Bronchial epithelial cell (primary cell): Measurements from ENCODE around the gene RNF145. TPM values are rescaled to one million over a fixed set of nuclear protein-coding genes. Genes with fewer than 3 reads are reported as not detected.
A peak's percentile ranks its signal among the peaks of the same experiment; 100 is the strongest.

Experiments used
- DNase-seq: peaks from one replicate; pipeline ENCODE4 v3.0.0-alpha.2; 2010; ENCODE audit warnings: low read depth
- FAIRE-seq: peaks from 2 replicates; lab custom pipeline; 2011; peaks lifted over from hg19 to GRCh38; lab: Jason Lieb, UNC
- H3K27me3 ChIP-seq: 2 replicates; pipeline ENCODE4 v1.5.1; 2011; ENCODE audit warnings: low read length; ENCODE audit not compliant: control insufficient read depth, insufficient read depth
- H3K36me3 ChIP-seq: 2 replicates; pipeline ENCODE4 v1.5.1; 2011; ENCODE audit warnings: low read length; ENCODE audit not compliant: control insufficient read depth, insufficient read depth
- H3K4me3 ChIP-seq: 2 replicates; pipeline ENCODE4 v1.5.1; 2011; ENCODE audit warnings: mild to moderate bottlenecking, low read depth, low read length, control low read depth
- total RNA-seq: library from RNA; depleted of rRNA; stranded (reverse); fragments of >200 nt; gene quantifications from 2 replicates; pipeline ENCODE4 v1.2.1, GENCODE V29; 2014
- TF ChIP-seq, protein P1 (sequence below): IDR thresholded peaks from 2 replicates; pipeline ENCODE4 v1.5.1; 2011; ENCODE audit warnings: mild to moderate bottlenecking, moderate library complexity, low read length, control low read depth, inconsistent platforms; ENCODE audit not compliant: insufficient read depth, severe bottlenecking

RNF145 gene
- total RNA-seq, 1 donor from 2014 or later: 84.2 TPM

DNA sequence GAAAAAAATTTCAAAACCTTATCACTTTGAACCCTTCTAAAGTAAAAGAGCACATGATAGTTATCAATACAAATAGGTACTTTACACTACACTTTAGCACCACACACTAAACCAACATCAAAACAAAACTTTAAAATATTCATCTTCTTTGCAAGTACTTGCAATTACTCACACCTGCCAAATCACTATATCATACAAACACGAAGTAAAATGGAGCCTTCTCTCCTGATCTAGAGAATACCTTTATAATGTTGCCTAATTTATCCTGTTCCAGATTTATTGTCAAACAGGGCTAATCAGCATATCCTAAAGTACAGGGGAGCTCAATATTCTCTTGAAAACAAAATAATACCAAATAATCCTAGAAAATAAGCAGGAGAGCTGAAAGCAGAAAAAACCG, 3.0 kb downstream of the RNF145 start:
- H3K4me3 ChIP-seq: peak overlapping the region; percentile 94
- FAIRE-seq: no peak
- TF ChIP-seq, protein P1, sequence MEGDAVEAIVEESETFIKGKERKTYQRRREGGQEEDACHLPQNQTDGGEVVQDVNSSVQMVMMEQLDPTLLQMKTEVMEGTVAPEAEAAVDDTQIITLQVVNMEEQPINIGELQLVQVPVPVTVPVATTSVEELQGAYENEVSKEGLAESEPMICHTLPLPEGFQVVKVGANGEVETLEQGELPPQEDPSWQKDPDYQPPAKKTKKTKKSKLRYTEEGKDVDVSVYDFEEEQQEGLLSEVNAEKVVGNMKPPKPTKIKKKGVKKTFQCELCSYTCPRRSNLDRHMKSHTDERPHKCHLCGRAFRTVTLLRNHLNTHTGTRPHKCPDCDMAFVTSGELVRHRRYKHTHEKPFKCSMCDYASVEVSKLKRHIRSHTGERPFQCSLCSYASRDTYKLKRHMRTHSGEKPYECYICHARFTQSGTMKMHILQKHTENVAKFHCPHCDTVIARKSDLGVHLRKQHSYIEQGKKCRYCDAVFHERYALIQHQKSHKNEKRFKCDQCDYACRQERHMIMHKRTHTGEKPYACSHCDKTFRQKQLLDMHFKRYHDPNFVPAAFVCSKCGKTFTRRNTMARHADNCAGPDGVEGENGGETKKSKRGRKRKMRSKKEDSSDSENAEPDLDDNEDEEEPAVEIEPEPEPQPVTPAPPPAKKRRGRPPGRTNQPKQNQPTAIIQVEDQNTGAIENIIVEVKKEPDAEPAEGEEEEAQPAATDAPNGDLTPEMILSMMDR: no peak

GRCh38 chr5:159203351-159203750, 6.0 kb downstream of the RNF145 start:
- Histone ChIP-seq H3K27me3 (no peaks in the 10 kb centered on the region), H3K36me3 (peaks cover 10% of the 10 kb centered on the region), H3K4me3 (no peak overlapping the region)
- TF ChIP-seq, protein P1: no peak
- no peak for DNase-seq
- no peak for FAIRE-seq

More for the DNA sequence above, 3.0 kb downstream of the RNF145 start:
- peak; percentile 43 for DNase-seq
- Histone ChIP-seq H3K27me3 (no peaks in the 10 kb centered on the region), H3K36me3 (peaks cover 6% of the 10 kb centered on the region)

DNA sequence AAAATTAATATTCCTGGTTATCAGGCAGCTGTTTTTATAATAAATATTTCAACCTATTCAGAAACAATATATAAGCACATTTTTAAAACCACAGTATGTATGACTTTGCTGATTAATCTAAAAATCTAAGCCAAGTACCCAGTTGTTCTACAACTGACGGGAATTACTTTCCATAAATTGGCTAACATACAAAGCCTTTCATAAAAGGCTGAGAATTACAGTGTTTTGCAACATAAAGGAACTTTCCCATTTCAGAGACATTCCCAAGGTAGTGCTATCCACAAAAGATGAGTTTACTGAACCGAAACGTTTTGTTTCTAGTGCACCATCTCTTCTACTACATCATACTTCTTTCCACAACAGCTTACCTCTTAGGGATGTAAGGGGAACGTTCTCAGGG, 7.2 kb downstream of the RNF145 start:
- no peak for DNase-seq
- Histone ChIP-seq H3K36me3 (peaks cover 10% of the 10 kb centered on the region), H3K27me3 (no peaks in the 10 kb centered on the region), H3K4me3 (no peak overlapping the region)
- TF ChIP-seq, protein P1: no peak
- no peak for FAIRE-seq

GRCh38 chr5:159199780-159200179, 9.6 kb downstream of the RNF145 start:
- Histone ChIP-seq H3K36me3 (peaks cover 10% of the 10 kb centered on the region), H3K27me3 (no peaks in the 10 kb centered on the region), H3K4me3 (no peak overlapping the region)
- DNase-seq (no peak), FAIRE-seq (no peak)
- TF ChIP-seq, protein P1: no peak

DNA sequence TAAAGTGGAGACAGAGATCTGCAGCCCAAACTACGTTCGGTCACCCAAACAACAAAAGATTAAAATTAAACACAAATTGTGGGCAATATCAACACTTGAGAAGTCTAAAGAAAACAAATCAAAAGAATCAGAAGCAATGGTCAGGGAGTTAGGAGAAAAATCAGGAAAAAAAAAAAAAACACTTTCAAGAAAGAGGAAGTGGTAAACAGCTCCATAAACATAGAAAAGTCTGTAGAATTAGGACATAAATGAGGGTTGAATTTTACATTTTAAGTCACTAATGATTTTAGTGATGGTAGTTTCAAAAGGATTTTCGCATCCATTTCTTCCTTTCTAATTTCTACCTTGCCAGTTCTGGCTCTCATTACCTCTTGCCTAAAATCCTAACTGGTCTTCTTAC, 10.1 kb downstream of the RNF145 start:
- no peak for FAIRE-seq

More for the DNA sequence above, 10.1 kb downstream of the RNF145 start:
- TF ChIP-seq, protein P1: no peak
- Histone ChIP-seq H3K4me3 (no peak overlapping the region), H3K27me3 (no peaks in the 10 kb centered on the region), H3K36me3 (peaks cover 10% of the 10 kb centered on the region)
- DNase-seq: no peak
